Frontal cortex (tissue), 4 donors: ENCODE data around the gene PPARD. TPM values are rescaled to one million over a fixed set of nuclear protein-coding genes. Genes with fewer than 3 reads are reported as not detected.
A peak's percentile ranks its signal among the peaks of the same experiment; 100 is the strongest.

Experiments
- DNase-seq, 2 donors: peaks; one replicate each; pipeline ENCODE4 v3.0.0; 2012; ENCODE audit warnings: low spot score in 2 of 2
- FAIRE-seq: peaks from 2 replicates; lab custom pipeline; 2012; peaks lifted over from hg19 to GRCh38; lab: Jason Lieb, UNC
- total RNA-seq: library from RNA; depleted of rRNA; stranded (reverse); fragments of >200 nt; gene quantifications from one replicate; pipeline ENCODE4 v1.2.3, GENCODE V29; 2014
- donor health status: control.
- donor health status: control.
- donor health status: control.

The PPARD gene
- total RNA-seq, 1 donor from 2014 or later, result 1.6 TPM

GRCh38 chr6:35401514-35401913 lies 59.2 kb downstream of the PPARD start:
- FAIRE-seq, result no peak

GRCh38 chr6:35402136-35402855 lies 59.9 kb downstream of the PPARD start:
- FAIRE-seq (no peak), DNase-seq (no peak)

More at GRCh38 chr6:35401514-35401913, 59.2 kb downstream of the PPARD start:
- DNase-seq, result no peak

- FAIRE-seq (no peak), DNase-seq (no peak)
Observed at GRCh38 chr6:35402856-35403191, 60.5 kb downstream of the PPARD start.

- FAIRE-seq (no peak), DNase-seq (no peak)
Observed at GRCh38 chr6:35403544-35404442, 61.4 kb downstream of the PPARD start.

GRCh38 chr6:35406711-35407485 lies 64.5 kb downstream of the PPARD start:
- DNase-seq (no peak), FAIRE-seq (no peak)

- no peak for FAIRE-seq
- DNase-seq, result no peak
Observed at GRCh38 chr6:35409245-35409644, 66.9 kb downstream of the PPARD start.

- DNase-seq (no peak), FAIRE-seq (no peak)
Observed at GRCh38 chr6:35410131-35410530, 67.8 kb downstream of the PPARD start.

GRCh38 chr6:35411066-35411465 lies 68.7 kb downstream of the PPARD start:
- FAIRE-seq (no peak), DNase-seq (no peak)

- FAIRE-seq, result no peak
- no peak for DNase-seq
Observed at GRCh38 chr6:35412102-35412501, 69.7 kb downstream of the PPARD start.

- no peak for DNase-seq
- FAIRE-seq, result no peak
Observed at GRCh38 chr6:35413911-35414310, 71.6 kb downstream of the PPARD start.

GRCh38 chr6:35415065-35415891 lies 72.9 kb downstream of the PPARD start:
- peak; percentile 68 to 78 for DNase-seq
- no peak for FAIRE-seq

GRCh38 chr6:35417979-35418661 lies 75.8 kb downstream of the PPARD start:
- FAIRE-seq (no peak), DNase-seq (no peak)

- DNase-seq, result no peak
- FAIRE-seq, result no peak
Observed at GRCh38 chr6:35419417-35419816, 77.1 kb downstream of the PPARD start.

- DNase-seq (no peak), FAIRE-seq (no peak)
Observed at GRCh38 chr6:35419961-35420360, 77.6 kb downstream of the PPARD start.

GRCh38 chr6:35425284-35425683 lies 82.9 kb downstream of the PPARD start:
- FAIRE-seq (no peak), DNase-seq (no peak)

GRCh38 chr6:35426074-35426473 lies 83.7 kb downstream of the PPARD start:
- FAIRE-seq (no peak), DNase-seq (no peak)

- FAIRE-seq, result no peak
- no peak for DNase-seq
Observed at GRCh38 chr6:35427435-35427834, 85.1 kb downstream of the PPARD start.

GRCh38 chr6:35427851-35428321 lies 85.5 kb downstream of the PPARD start:
- DNase-seq (no peak), FAIRE-seq (no peak)
